GM19023 (cell line): ENCODE data around the gene RBM41.
"Not testable (repeated sequence)": the region's sequence is repeated elsewhere in the genome, so short reads cannot be mapped to it uniquely, and the experiment has no call there.

ENCODE experiments used
- ATAC-seq: cut with Tn5 transposase; IDR thresholded peaks from one replicate; pipeline ENCODE4 v1.9.1; 2021; ENCODE audit warnings: mild to moderate bottlenecking, moderate library complexity; ENCODE audit not compliant: unreplicated experiment

RBM41 gene

DNA sequence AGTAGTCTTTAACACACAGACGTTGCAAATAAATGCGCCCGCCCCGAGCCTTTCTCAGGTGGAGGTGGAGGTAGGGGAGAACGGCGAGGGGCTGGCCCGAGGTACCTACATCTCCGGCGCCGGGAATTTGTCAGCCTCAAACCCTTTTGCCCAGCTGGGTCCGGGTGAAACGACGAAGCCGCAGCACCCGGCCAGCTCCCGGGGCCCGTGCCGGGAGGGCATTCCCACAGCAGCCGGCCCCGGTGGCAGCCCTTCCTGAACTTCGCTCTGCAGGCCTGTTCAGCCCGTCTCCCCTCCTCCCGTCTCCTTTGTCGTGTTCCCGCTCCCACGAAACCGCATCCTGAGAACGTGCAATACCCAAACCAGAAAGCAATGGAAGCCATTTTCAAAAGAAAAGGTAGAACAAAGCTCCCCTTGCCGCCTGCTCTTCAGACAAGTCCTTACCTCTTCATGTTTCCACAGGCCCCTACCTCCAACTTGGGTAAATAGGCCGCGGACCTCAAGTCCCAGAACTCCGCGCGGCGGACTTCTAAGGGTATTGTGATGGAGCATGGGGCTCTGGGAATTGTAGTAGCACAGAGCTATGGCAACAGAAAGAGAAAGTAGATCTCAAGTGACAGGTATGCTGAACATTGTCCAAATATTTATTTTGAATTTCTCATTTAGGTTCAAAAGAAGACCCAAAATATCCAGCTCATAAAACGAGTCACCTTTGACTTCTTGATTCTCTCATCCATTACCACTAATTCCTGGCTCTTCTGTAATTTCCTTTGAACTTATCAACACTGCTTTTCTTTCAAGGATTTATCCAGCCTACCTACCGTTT, at the start of gene RBM41:
Gene RBM41, minus strand, starts transcription at position 501 of the 826 bp plus-strand sequence. Its CDS starts 49 bp downstream, at position 452.
- peak; percentile 100 for ATAC-seq

DNA sequence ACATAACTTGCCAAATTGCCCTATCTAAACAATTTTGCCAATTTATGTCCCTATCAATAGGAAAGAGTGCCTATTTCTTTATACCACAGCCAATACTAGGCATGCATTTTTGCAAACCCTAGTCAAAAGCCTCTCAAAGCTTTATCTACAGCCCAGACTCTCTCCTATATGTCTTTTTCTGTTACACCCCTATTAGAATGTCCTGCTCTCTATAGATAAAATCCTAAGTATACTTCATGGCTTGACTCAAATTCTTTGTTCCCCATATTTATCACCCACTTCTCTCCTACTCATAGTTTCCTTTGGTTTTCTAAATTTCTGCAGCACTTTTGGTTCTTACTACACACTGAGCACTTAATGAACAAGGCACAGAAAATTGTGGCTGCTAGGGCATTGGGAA, 49.6 kb upstream of the RBM41 start:
- ATAC-seq, result no peak

DNA sequence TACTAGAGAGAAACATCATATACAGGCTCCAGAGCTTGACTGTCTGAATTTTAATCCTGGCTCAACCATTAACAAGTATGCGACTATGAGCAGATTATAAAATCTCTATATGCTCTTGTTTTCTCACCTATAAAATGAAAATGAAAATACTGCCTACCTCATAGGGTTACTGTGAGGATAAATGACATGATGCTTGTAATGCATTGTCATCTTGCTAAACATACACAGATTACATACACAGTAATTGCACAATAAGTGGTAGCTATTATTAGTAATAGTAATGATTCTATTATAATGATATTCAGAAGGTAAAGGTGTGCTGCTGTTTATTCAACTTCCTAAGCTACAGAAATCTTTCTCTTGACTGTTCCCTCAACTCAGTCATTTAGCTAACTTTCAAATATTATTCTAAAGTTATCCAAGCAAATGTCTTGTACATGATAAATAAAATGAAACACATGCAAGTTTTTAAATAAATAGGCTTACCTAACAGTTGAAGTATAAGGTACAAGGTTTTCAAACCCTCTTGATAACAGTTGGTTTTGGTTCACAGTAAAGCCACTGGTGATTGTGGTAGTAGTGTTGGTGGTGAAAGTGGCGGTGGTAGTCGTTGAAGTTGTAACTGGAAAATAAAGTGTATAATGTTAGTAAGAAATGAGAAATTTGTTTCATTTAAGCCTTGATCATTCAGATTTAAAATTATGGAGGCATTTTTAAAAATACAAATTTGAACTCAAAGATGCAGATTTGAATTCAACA, 48.7 kb upstream of the RBM41 start:
- ATAC-seq, result no peak

DNA sequence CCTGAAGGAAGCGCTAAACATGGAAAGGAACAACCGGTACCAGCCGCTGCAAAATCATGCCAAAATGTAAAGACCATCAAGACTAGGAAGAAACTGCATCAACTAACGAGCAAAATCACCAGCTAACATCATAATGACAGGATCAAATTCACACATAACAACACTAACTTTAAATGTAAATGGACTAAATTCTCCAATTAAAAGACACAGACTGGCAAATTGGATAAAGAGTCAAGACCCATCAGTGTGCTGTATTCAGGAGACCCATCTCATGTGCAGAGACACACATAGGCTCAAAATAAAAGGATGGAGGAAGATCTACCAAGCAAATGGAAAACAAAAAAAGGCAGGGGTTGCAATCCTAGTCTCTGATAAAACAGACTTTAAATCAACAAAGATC, 39.0 kb upstream of the RBM41 start:
- not testable (repeated sequence) for ATAC-seq

DNA sequence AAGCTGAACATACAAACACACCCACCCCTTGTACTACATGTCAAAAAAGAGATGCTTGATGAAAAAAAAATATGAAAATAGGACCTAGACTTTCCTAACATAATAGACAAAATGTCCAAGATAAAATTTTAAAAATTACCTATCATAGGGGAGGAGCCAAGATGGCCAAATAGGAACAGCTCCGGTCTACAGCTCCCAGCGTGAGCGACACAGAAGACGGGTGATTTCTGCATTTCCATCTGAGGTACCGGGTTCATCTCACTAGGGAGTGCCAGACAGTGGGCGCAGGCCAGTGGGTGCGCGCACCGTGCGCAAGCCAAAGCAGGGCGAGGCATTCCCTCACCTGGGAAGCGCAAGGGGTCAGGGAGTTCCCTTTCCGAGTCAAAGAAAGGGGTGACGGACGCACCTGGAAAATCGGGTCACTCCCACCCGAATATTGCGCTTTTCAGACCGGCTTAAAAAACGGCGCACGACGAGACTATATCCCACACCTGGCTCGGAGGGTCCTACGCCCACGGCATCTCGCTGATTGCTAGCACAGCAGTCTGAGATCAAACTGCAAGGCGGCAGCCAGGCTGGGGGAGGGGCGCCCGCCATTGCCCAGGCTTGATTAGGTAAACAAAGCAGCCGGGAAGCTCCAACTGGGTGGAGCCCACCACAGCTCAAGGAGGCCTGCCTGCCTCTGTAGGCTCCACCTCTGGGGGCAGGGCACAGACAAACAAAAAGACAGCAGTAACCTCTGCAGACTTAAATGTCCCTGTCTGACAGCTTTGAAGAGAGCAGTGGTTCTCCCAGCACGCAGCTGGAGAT, 37.2 kb upstream of the RBM41 start:
- not testable (repeated sequence) for ATAC-seq

DNA sequence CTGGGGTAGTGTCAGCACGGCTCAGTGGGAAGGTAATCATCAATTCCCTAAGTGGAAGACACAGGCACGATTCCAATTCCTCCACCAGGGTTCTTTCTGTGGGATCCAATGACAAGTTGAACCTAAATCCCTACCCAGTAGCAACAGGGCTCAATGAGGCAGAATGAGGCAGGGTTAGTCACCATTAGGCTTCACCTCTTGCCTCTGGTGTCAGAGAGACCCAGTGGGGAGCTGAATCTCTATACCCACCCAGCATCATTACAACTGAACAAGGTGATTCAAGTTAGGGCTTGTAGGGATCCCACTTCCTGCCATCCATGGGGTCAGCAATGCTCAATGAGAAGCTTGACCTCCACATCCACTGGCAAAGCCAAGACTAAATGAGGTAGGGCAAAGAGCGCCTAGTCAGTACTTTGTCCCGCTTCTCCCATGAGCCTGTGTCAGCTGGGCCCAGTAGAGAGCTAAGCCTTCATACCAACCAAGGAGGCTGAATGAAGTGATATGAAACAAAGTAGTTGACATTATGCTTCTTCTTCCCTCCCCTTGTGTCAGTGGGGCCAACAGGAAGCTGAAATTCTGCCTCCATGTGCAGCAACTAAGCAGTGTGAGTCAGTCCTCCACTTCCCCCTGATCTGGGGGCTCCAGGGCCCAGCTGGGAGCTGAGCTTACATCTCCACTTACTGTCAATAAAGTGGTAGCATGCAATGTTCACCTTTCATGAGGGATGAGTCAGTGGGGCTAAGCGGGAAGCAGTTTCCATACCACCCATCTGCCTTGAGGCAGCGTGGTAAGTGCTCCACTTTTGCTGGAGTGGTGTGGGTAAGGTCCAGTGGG, 36.4 kb upstream of the RBM41 start:
- ATAC-seq, result no peak

DNA sequence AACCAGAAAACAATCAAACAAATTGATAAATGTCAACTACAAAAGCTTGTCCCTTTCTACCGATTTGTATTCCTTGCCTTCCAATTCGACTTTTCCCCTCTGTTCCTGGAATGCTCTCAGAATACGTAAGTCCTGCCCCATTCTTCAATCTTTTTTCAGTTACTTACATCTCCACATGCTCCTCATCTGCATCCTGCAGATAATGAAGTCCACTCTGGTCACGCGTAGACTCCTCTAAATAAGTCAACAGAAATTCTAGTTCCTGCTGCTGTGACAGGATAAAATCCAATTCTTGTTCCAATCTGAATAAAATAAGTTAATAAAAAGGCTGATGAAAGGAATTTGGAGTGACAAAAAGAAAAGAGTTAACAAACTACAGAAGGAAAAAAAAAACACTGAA, 34.4 kb upstream of the RBM41 start:
- no peak for ATAC-seq

DNA sequence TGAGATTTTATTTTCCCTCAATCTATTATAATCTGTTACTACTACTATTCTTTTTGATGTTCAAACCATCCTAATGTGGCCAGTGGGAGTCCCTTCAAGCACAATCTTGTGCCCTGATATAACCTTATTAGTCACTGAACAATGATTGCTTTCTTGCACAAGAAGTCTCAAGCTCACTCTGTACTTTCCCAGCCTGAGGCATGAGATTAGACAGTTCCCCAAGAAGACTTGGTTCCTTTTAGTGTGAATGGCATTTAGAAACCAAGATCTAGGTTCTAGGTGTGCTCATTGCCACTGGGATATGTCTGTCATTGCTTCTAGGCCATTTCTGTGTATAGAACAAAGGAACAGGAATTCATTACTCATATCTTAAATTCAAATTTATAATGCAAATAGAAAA, 28.0 kb upstream of the RBM41 start:
- ATAC-seq, result no peak

DNA sequence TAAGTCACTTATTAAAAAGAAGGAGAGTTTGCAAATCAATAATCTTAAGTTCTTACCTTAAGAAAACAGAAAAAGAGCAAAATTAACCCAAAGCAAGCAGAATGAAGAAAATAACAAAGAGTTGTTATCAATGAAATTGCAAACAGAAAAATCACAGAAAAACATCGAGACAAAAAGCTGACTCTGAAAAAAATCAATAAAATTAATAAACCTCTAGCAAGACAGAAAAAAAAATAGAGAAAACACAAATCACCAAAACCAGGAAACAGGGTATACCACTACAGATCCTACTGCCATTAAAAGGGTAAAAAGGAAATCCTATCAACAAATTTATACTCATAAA, 17.3 kb upstream of the RBM41 start:
- ATAC-seq, result no peak

DNA sequence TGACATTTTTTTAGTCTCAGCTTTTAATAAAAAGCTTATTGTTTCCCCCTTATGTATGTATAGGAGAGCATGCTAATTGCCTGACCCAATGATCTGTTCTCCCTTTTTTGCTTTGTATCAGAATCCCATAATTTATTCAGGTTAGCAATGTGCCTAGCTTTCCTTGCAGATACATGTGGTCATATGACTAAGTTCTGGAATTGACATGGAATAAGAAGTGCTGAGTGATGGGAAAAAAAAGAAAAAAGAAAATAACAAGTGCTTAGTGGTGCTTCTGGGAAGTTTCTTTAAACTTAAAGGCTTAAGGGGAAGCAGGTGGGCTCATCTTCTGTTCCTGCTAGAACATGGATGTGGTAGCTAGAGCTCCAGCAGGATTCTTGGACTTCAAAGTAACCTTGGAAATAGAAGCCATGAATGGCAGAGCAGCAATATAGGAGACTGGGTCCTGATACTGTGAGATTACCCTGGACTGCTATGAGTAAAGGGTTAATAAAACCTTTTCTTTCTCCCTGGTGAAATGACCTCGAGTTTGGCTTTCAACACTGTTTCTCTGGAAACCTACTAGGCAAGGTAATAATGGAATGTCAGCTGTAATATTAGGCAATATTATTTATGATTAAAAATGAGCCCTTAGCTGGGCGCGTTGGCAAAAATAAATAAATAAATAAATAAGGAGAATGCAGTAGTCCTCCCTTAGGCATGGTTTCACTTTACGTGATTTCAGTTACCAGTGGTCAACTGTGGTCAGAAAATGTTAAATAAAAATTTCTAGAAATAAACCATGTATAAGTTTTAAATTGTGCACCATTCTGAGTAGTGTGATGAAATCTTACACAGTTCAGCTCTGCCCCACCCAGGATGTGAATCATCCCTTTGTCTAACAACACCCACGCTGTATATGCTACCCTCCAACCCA, 16.7 kb upstream of the RBM41 start:
- ATAC-seq, result no peak

DNA sequence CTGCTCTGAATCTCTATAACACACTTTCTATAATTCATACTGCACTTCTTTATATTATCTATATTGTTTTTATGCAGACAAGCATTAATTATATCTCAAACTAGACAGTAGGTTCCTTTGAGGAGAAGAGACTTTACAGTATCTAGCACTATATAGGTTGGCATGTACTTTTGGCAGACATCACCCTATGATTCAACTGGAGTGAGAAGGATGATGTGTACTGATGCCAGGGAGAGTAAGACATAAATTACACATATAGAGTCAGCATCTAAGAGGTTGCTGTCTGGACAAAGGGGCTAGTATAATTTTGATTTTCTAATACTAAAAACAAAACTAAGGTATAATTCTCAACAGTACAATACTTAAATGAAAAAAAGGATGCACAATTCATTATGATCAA, 5.1 kb upstream of the RBM41 start:
- ATAC-seq, result no peak

DNA sequence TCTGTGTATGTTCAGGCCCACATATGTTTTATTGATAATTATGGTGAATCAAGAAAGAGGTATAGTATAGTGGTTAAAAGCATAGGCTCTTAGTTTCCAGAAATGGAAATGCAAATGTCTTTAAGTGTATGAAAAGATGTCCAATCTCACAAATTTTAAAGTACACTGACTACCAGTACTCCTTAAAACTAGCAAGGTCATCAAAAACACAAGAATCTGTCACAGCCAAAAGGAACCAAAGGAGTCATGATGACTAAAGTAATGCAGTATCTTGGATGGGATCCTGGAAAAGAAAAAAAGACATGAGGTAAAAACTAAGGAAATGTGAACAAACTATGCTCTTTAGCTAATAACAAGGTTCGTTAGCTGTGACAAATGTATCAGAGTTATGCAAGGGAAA, 661 bp upstream of the RBM41 start:
- ATAC-seq, result no peak

DNA sequence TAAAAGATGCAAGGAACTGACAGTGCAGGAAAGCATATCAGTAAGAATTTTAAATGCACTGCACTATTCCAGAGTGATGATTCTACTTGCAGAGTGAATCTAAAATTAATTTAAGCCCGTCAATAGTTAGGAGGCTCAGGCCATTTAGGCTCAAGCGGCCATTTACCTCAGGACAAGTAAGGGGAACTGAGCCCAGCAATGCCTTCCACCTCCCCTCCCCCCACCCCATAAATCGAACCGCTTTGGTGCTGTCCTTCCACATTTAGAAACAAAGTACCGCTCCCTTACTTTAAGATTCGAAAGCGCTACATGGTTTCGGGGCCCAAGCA, 665 bp downstream of the RBM41 start:
- ATAC-seq, result no peak

DNA sequence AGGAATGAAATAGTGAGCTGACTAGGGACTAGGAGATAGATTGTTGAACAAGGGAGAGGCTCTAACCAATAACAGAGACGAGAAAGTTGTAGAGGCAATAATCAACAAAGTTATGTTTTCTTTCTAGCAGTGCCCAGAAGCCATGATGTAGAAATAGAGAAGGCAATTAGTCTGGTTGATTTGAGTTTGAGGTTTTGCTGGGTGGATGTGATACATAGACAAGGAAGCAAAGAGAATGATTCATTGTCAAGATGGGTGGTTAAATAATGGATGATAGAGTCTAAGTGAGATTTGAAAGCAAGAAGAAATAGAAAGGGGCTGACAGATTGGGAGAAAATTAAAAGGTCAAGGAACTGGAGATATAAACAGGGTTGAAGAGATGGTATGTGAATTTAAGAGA, 11.2 kb downstream of the RBM41 start:
- no peak for ATAC-seq

DNA sequence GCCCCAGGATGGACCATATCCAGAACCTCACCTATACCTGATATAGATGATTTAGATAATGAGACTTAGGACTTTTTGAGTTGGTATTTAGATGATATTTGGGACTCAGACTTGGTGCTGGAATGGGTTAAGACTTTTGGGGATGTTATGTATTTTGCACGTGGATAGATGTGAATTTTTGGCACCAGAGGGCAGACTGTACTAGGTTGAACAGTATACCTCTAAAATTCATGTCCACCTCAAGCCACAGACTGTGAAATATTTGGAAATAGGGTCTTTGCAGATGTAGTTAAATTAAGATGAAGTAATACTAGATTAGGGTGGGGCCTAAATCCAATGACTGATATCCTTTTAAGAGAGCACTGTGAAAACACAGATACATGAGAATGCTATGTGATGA, 15.6 kb downstream of the RBM41 start:
- no peak for ATAC-seq

DNA sequence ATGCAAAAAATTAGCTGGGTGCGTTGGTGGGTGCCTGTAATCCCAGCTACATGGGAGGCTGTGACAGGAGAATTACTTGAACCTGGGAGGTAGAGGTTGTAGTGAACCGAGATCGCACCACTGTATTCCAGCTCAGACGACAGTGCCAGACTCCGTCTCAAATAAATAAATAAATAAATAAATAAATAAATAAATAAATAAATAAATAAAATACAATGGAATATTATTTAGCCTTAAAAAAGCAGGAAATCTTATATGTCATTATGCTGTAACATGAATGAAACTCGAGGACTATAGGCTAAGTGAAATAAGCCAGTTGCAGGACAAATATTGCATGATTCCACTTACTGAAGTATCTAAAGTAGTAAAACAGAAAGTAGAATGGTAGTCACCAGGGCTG, 42.5 kb downstream of the RBM41 start:
- ATAC-seq, result no peak

DNA sequence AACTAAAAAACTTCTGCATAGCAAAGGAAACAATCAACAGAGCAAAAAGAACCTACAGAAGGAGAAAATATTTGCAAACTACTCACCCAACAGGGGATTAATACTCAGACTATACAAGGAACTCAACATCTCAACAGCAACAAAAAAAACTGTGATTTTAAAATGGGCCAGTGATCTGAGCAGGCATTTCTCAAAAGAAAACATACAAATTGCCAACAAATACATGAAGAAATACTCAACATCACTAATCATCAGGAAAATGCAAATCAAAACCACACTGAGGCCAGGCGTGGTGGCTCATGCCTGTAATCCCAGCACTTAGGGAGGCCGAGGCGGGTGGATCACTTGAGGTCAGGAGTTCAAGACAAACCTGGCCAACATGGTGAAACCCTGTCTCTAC, 60.9 kb downstream of the RBM41 start:
- ATAC-seq, result not testable (repeated sequence)

DNA sequence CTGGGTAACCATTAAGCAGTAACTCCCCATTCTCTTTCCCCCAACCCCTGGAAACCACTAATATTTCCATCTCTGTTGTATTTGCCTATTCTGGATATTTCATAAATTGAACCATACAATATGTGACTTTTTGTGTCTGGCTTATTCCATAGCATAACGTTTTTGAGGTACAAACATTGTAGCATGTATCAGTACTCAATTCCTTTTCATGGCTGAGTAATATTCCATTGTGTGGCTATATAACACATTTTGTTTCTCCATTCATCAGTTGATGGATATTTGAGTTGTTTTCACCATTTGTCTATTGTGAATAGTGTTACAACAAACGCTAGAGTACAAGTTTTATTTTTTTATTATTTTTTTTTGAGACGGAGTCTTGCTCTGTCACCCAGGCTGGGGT, 63.6 kb downstream of the RBM41 start:
- ATAC-seq, result no peak

DNA sequence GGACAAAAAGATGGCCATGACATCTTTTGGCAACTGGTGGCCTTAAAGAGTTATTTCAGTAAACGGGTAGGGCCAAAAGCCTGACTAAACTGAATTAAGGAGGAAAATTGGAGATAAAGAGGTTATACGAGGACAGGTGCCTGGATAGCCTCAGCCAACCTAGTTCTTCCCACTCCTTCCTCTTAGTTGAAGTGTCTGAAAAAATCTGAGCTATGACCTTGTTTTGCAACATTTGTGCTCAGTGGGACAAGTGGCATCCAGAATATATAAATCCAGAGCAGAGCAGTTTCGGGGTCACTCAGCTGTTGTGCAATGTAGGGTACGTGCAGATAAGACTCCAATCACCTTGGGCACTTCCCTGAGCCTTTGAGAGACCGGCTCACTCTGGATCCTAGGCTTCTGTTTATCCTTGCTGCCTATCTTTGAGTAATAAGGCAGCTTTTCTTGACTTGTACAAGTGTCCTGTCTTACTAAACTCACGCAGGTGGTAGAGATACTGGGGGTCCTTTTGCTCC, 68.4 kb downstream of the RBM41 start:
- ATAC-seq, result no peak

DNA sequence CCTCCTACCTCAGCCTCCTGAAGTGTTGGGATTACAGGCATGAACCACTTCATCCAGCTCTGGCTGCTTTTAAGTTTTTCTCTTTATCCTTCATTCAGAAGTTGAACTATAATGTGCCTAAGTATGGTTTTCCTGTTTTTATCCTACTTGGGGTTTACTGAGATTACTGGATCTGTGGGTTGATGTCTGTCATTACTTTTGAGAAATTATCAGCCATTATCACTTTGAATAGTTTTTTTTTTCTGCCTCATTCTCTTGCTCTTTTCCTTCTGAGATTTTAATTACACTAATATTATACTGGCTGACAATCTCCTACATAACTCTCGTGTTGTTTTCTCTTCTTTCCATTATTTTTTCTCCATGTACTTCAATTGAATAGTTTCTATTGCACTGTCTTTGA, 71.0 kb downstream of the RBM41 start:
- no peak for ATAC-seq
